Measurements from ENCODE around the gene MAN2B2.

The MAN2B2 gene

DNA sequence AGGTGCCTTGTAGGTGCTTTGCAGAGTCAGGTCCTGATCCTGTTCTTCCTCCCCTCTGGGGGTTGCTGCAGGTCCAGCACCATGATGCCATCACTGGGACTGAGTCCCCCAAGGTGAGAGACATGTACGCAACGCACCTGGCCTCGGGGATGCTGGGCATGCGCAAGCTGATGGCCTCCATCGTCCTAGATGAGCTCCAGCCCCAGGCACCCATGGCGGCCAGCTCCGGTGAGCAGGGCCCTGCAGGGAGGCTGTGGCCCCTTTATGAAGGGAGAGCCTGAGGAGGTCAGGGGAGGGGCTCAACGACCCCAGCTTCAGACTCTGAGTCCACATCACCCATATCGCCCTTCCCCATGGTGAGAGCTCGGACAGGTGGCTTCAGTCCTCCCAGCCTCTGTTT, 23.1 kb downstream of the MAN2B2 start:
- peaks cover 34 to 63% of the 10 kb centered on the region in 2 donors for H3K36me3 ChIP-seq (ENCODE audit: control insufficient read depth in 1 of 2, insufficient read depth in 2 of 2, low read length in 2 of 2)
- H3K4me1 ChIP-seq (ENCODE audit: control insufficient read depth in 1 of 2, insufficient read depth in 2 of 2, low read length in 2 of 2): no peaks in the 10 kb centered on the region
- H3K9me3 ChIP-seq (ENCODE audit: control insufficient read depth in 1 of 2, low read length in 2 of 2): no peaks in the 10 kb centered on the region
- H3K4me3 ChIP-seq (ENCODE audit: low read depth in 1 of 2, low read length in 2 of 2): no peak overlapping the region
- no peaks in the 10 kb centered on the region for H3K27me3 ChIP-seq (ENCODE audit: low read depth, low read length)
- H3K27ac ChIP-seq (ENCODE audit: low read length): no peak overlapping the region

DNA sequence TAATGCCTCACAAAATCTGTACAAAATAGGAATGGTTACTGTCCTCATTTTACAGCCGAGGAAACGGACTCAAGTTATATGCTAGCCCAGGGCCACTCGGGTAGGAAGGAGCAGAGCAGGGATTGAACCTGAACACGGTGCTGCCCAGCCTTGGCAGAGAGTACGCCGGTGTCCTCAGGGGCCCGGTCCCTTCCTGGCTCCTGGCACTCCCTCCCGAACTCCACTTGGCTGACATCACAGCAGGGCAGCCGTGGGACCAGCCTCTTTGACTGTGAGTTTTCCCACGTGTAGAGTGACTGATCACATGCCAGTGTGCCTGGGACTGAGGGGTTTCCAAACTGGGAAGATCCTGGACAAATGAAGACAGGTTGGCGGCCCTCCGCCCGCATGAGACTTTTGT, 23.7 kb downstream of the MAN2B2 start:
- H3K27ac ChIP-seq (ENCODE audit: low read length): no peak overlapping the region
- no peak overlapping the region for H3K4me3 ChIP-seq (ENCODE audit: low read depth in 1 of 2, low read length in 2 of 2)
- H3K9me3 ChIP-seq (ENCODE audit: control insufficient read depth in 1 of 2, low read length in 2 of 2): no peaks in the 10 kb centered on the region
- H3K36me3 ChIP-seq (ENCODE audit: control insufficient read depth in 1 of 2, insufficient read depth in 2 of 2, low read length in 2 of 2): peaks cover 34 to 62% of the 10 kb centered on the region in 2 donors
- H3K27me3 ChIP-seq (ENCODE audit: low read depth, low read length): no peaks in the 10 kb centered on the region
- H3K4me1 ChIP-seq (ENCODE audit: control insufficient read depth in 1 of 2, insufficient read depth in 2 of 2, low read length in 2 of 2): no peaks in the 10 kb centered on the region

DNA sequence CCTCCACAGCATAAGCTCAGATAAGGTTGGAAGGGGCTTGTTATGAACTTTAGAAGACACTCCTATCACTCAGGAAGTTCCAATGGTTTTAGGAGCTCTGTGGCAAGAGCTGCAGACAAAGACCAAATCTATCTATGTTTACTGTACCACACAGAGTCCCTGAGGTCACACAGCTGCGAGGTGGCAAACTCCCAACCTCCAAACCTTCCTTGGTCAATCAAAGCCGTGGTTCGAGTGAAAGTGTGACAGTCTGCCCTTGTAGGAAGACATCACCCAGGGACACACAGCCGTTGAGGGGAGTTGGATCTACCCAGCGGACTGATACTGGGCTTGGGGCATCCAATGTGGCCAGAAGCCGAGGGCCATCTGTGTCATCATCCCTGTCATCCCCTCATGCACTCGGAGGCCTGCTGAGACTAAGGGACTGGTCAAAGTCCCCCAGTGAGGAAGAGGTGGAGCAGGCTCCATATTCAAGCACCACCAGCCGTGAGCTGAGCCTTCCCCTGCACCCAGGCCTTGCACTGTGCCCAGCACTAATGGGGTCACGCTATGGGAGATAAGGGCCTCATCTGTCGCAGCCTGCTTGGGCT, 26.8 kb downstream of the MAN2B2 start:
- H3K4me3 ChIP-seq (ENCODE audit: low read depth in 1 of 2, low read length in 2 of 2): no peak overlapping the region
- H3K27ac ChIP-seq (ENCODE audit: low read length): no peak overlapping the region
- no peaks in the 10 kb centered on the region for H3K4me1 ChIP-seq (ENCODE audit: control insufficient read depth in 1 of 2, insufficient read depth in 2 of 2, low read length in 2 of 2)
- H3K9me3 ChIP-seq (ENCODE audit: control insufficient read depth in 1 of 2, low read length in 2 of 2): peaks cover 0 to 10% of the 10 kb centered on the region in 2 donors
- no peaks in the 10 kb centered on the region for H3K27me3 ChIP-seq (ENCODE audit: low read depth, low read length)
- peaks cover 47 to 84% of the 10 kb centered on the region in 2 donors for H3K36me3 ChIP-seq (ENCODE audit: control insufficient read depth in 1 of 2, insufficient read depth in 2 of 2, low read length in 2 of 2)

DNA sequence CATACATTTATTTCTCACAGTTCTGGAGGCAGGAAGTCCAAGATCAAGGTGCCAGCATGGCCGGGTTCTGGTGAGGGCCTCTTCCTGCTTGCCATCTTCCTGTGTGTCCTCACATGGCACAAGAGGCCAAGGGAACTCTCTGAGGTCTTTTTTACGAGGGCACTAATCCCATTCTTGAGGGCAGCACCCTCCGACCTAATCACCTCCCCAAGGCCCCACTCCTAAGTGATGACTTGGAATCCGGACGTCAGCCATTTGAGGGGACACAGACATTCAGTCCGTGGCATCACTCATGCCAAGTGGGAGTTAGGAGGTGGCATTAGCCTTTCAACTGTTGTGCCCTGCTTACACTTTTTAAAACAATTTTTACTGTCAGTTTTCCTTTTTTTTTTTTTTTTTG, 27.3 kb downstream of the MAN2B2 start:
- peaks cover 46 to 85% of the 10 kb centered on the region in 2 donors for H3K36me3 ChIP-seq (ENCODE audit: control insufficient read depth in 1 of 2, insufficient read depth in 2 of 2, low read length in 2 of 2)
- H3K4me3 ChIP-seq (ENCODE audit: low read depth in 1 of 2, low read length in 2 of 2): no peak overlapping the region
- H3K27ac ChIP-seq (ENCODE audit: low read length): no peak overlapping the region
- no peaks in the 10 kb centered on the region for H3K4me1 ChIP-seq (ENCODE audit: control insufficient read depth in 1 of 2, insufficient read depth in 2 of 2, low read length in 2 of 2)
- no peaks in the 10 kb centered on the region for H3K27me3 ChIP-seq (ENCODE audit: low read depth, low read length)
- peaks cover 0 to 10% of the 10 kb centered on the region in 2 donors for H3K9me3 ChIP-seq (ENCODE audit: control insufficient read depth in 1 of 2, low read length in 2 of 2)

DNA sequence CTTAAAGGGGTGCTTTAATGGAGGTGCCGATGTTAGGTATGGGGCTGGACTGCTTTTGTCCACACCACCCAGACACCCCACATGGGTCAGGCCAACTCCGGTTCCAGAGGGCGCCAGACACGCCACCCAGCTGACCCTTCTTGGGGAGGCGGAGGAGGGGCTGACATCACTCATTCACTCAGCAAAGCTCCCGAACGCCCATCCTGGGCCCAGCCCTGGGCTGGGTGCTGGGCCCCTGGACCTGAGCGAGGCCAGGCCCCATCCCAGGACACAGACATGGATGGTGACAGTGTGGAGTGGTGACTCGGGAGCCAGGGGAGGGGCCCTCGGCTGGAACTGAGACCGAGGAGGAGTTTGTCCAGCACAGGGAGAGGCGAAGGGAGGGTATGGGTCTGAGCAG, 28.1 kb downstream of the MAN2B2 start:
- Histone ChIP-seq H3K36me3 (ENCODE audit: control insufficient read depth in 1 of 2, insufficient read depth in 2 of 2, low read length in 2 of 2) (peaks cover 47 to 85% of the 10 kb centered on the region in 2 donors), H3K4me3 (ENCODE audit: low read depth in 1 of 2, low read length in 2 of 2) (no peak overlapping the region), H3K27me3 (ENCODE audit: low read depth, low read length) (no peaks in the 10 kb centered on the region), H3K4me1 (ENCODE audit: control insufficient read depth in 1 of 2, insufficient read depth in 2 of 2, low read length in 2 of 2) (no peaks in the 10 kb centered on the region), H3K9me3 (ENCODE audit: control insufficient read depth in 1 of 2, low read length in 2 of 2) (peaks cover 0 to 10% of the 10 kb centered on the region in 2 donors), H3K27ac (ENCODE audit: low read length) (no peak overlapping the region)

DNA sequence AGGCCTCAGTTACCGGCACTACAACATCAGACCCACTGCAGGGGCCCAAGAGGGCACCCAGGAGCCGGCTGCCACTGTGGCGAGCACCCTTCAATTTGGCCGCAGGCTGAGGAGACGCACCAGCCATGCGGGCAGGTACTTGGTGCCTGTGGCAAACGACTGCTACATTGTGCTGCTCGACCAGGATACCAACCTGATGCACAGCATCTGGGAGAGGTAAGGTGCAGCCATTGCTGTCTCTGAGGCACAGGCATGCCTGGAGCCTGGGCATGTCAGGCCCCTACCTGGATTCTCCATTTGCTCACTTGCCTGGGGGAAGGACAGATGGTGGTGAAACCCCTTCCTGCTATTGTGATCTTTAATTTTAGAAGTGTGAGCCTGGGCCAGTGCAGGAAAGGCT, 30.1 kb downstream of the MAN2B2 start:
- no peaks in the 10 kb centered on the region for H3K4me1 ChIP-seq (ENCODE audit: control insufficient read depth in 1 of 2, insufficient read depth in 2 of 2, low read length in 2 of 2)
- peaks cover 0 to 10% of the 10 kb centered on the region in 2 donors for H3K9me3 ChIP-seq (ENCODE audit: control insufficient read depth in 1 of 2, low read length in 2 of 2)
- no peak overlapping the region for H3K27ac ChIP-seq (ENCODE audit: low read length)
- no peaks in the 10 kb centered on the region for H3K27me3 ChIP-seq (ENCODE audit: low read depth, low read length)
- peaks cover 45 to 95% of the 10 kb centered on the region in 2 donors for H3K36me3 ChIP-seq (ENCODE audit: control insufficient read depth in 1 of 2, insufficient read depth in 2 of 2, low read length in 2 of 2)
- H3K4me3 ChIP-seq (ENCODE audit: low read depth in 1 of 2, low read length in 2 of 2): no peak overlapping the region

DNA sequence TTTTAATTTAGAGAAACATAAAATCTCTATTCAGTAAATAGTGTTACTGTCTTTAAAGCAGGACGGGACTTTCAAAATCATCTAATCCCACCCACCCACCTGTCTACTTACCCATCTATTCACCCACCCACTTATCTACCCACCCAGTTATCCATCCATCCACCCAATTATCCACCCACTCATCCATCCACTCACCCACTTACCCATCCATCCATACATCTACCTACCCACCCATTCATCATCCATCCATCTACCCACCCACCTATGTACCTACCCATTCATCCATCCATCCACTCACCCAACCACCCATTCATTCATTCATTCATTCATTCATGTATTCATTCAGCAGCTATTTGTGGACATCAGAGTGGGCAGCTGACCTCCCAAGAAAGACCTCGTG, 30.6 kb downstream of the MAN2B2 start:
- no peaks in the 10 kb centered on the region for H3K4me1 ChIP-seq (ENCODE audit: control insufficient read depth in 1 of 2, insufficient read depth in 2 of 2, low read length in 2 of 2)
- H3K36me3 ChIP-seq (ENCODE audit: control insufficient read depth in 1 of 2, insufficient read depth in 2 of 2, low read length in 2 of 2): peaks cover 43 to 95% of the 10 kb centered on the region in 2 donors
- no peak overlapping the region for H3K4me3 ChIP-seq (ENCODE audit: low read depth in 1 of 2, low read length in 2 of 2)
- no peaks in the 10 kb centered on the region for H3K27me3 ChIP-seq (ENCODE audit: low read depth, low read length)
- H3K9me3 ChIP-seq (ENCODE audit: control insufficient read depth in 1 of 2, low read length in 2 of 2): peaks cover 0 to 10% of the 10 kb centered on the region in 2 donors
- no peak overlapping the region for H3K27ac ChIP-seq (ENCODE audit: low read length)

DNA sequence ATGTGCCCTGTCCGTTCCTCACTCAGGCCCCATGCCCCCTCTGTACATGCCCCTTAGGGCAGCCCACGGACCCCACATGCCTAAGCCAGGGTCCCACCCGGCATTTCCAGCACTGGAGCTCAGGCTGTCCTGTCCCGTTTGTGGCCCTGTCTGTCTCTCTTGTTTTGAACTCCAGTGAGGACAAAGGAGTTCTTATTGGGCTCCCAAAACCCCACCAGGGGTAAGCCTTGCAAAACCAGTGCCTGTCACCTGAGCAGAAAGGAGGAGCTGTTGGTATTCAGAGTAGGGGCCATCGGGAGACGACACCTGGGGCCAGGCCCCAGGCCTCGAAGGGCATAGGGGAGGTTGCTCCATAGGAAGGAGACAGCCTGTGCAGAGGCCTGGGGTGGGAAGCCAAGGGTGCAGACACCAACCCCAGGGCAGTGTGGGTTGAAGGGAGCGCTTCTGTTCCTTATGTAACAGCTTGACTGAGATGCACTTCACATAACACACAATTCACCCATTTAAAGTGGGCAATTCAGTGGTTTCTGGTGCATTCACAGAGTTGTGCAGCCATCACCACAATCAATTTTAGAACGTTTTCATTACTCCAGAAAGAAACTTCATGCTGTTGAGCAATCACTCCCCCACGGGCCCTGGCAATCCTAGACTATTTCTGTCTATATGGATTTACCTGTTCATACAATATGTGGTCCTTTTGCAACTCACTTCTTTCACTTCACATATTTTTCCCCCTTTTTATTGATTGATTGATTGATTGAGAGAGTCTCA, 31.7 kb downstream of the MAN2B2 start:
- Histone ChIP-seq H3K27ac (ENCODE audit: low read length) (no peak overlapping the region), H3K4me1 (ENCODE audit: control insufficient read depth in 1 of 2, insufficient read depth in 2 of 2, low read length in 2 of 2) (no peaks in the 10 kb centered on the region), H3K4me3 (ENCODE audit: low read depth in 1 of 2, low read length in 2 of 2) (no peak overlapping the region), H3K27me3 (ENCODE audit: low read depth, low read length) (no peaks in the 10 kb centered on the region), H3K36me3 (ENCODE audit: control insufficient read depth in 1 of 2, insufficient read depth in 2 of 2, low read length in 2 of 2) (peaks cover 41 to 94% of the 10 kb centered on the region in 2 donors), H3K9me3 (ENCODE audit: control insufficient read depth in 1 of 2, low read length in 2 of 2) (peaks cover 0 to 10% of the 10 kb centered on the region in 2 donors)

DNA sequence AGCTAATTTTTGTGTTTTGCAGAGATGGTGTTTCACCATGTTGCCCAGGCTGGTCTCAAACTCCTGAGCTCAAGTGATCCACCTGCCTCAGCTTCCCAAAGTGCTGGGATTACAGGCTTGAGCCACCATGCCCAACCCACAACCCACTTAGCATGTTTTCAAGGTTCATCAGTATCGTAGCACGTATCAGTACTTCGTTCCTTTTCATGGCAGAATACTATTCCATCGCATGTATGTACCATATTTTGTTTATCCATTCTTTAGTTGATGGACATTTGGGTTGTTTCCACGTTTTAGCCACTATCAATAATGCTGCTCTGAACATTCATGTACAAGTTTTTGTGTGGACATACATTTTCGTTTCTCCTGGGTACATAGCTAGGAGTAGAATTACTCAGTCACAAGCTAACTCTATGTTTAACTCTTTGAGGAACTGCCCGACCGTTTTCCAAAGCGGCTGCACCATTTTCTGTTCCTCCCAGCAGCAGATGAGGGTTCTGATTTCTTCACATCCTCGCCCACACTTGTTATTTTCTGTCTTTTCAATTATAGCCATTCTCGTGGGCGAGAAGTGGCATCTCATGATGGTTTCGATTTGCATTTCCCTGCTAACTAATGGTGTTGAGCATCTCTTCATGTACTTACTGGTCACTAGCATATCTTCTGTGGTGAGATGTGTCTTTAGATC, 32.5 kb downstream of the MAN2B2 start:
- Histone ChIP-seq H3K4me1 (ENCODE audit: control insufficient read depth in 1 of 2, insufficient read depth in 2 of 2, low read length in 2 of 2) (no peaks in the 10 kb centered on the region), H3K36me3 (ENCODE audit: control insufficient read depth in 1 of 2, insufficient read depth in 2 of 2, low read length in 2 of 2) (peaks cover 35 to 94% of the 10 kb centered on the region in 2 donors)

DNA sequence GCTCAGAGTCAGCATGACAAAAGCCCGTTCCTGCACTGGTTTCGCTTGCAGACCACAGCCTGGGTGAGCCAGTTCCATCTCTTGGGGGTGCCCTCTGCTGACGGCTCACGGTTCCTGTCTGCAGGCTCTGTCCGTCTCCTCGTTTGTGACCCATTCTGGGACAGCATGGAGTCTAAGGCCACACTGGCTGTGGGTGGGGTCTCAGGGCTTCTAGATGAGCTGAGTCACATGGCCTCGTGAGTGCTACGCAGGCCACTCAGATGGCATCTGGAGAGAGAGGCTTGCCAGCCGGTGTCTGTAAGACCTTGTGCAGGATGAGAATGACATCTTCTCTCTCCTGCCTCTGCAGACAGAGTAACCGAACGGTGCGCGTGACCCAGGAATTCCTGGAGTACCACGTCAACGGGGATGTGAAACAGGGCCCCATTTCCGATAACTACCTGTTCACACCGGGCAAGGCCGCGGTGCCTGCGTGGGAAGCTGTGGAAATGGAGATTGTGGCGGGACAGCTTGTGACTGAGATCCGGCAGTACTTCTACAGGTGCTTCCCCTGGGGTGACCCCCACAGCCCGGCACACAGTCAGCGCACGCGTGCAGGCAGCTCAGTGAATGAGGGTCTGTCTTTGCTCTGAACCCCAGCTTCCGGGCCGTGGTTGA, 33.9 kb downstream of the MAN2B2 start:
- Histone ChIP-seq H3K9me3 (ENCODE audit: control insufficient read depth in 1 of 2, low read length in 2 of 2) (peaks cover 0 to 10% of the 10 kb centered on the region in 2 donors), H3K4me3 (ENCODE audit: low read depth in 1 of 2, low read length in 2 of 2) (no peak overlapping the region), H3K36me3 (ENCODE audit: control insufficient read depth in 1 of 2, insufficient read depth in 2 of 2, low read length in 2 of 2) (peaks cover 38 to 90% of the 10 kb centered on the region in 2 donors), H3K27ac (ENCODE audit: low read length) (no peak overlapping the region), H3K27me3 (ENCODE audit: low read depth, low read length) (no peaks in the 10 kb centered on the region), H3K4me1 (ENCODE audit: control insufficient read depth in 1 of 2, insufficient read depth in 2 of 2, low read length in 2 of 2) (no peaks in the 10 kb centered on the region)

More for the DNA sequence above, 32.5 kb downstream of the MAN2B2 start:
- Histone ChIP-seq H3K27me3 (ENCODE audit: low read depth, low read length) (no peaks in the 10 kb centered on the region), H3K27ac (ENCODE audit: low read length) (no peak overlapping the region), H3K4me3 (ENCODE audit: low read depth in 1 of 2, low read length in 2 of 2) (no peak overlapping the region), H3K9me3 (ENCODE audit: control insufficient read depth in 1 of 2, low read length in 2 of 2) (peaks cover 0 to 10% of the 10 kb centered on the region in 2 donors)
